Amniotic stem cell (primary cell): ENCODE results near the gene RAB23.
A peak's percentile ranks its signal among the peaks of the same experiment; 100 is the strongest.
"Not testable (repeated sequence)": the region's sequence is repeated elsewhere in the genome, so short reads cannot be mapped to it uniquely, and the experiment has no call there.

Experiments used
- DNase-seq: peaks from one replicate; lab custom pipeline; 2025; lab: John Stamatoyannopoulos, UW

Gene RAB23

GRCh38 chr6:57221936-57222742 lies at the start of gene RAB23:
RAB23 (minus strand) TSS chr6:57222307; CDS start chr6:57210380, 11,927 bp downstream.
- peak; percentile 43 for DNase-seq

- DNase-seq, result no peak
These were observed 46.2 kb upstream of the RAB23 start for GRCh38 chr6:57268294-57268640.

DNA sequence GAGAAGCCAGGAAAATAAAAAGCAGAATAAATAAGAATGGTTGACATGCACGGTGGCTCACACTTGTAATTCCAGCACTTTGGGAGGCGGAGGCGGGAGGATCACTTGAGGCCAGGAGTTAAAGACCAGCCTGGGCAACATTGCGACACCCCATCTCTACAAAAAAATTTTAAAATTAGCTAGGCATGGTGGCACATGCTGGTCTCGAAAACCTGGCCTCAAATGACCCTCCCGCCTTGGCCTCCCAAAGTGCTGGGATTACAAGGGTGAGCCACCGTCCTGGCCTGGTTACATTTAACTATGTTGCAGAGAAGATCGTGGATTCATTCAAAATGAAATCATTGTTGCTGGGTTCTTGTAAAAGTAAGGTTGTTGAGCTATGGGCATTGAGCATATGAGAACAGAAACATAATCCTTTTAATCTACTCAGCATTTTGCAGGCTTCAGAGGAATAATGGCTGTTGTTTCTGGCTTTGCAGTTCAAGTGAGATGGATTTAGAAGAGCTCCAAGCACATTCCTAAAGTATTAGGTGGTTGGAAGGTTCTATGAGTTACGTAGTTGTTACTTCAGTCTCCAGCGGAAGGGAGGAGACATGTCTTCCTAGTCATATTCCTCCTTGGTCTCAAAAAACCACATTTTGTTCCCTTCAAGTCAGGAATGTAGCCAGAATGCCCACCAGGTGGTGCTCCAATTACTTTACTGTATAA lies 45.6 kb upstream of the RAB23 start:
- DNase-seq, result peak; percentile 97

DNA sequence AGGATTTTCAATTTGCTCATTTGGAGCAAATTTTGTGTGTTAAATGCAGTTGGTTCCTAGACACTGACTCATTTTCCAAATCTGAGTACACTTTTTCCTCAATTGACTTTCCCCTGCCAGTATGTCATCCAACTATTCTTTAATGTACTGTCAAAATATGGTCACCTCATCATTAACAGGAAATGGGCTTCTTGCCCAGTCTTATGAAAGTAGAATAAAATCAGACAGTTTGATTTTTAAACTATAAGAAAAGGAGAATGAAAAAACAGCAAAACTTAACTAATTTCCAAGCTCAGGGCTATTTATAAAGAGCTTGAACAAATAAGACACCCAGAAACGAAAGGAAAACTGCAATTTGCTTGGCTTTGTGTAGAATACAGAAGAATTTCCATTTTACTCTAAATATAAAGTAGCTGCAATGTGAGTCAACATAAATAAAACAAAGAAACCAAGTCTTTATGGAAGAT lies 43.7 kb upstream of the RAB23 start:
- no peak for DNase-seq

DNA sequence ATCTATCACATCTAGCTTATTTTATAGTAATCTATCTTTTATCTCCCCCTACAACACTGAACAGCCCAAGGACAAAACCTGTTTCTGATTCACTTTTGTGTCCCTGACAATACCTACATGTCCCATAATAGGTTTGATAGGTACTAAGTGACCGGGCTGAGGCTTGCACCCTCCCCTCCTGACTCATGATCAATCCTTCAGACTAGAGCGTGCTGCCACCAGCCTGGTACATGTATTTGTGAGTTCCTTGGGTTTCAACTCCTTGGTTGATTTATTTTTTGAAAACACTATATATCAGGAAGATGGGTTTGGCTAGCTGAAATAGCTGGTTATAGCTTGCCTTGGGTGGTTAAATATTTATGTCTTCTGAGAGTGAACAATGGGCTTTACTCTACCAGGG lies 41.6 kb upstream of the RAB23 start:
- no peak for DNase-seq

- DNase-seq, result peak; percentile 56
These were observed 41.0 kb upstream of the RAB23 start for GRCh38 chr6:57262901-57263694.

- DNase-seq, result no peak
These were observed 40.4 kb upstream of the RAB23 start for GRCh38 chr6:57262488-57262887.

DNA sequence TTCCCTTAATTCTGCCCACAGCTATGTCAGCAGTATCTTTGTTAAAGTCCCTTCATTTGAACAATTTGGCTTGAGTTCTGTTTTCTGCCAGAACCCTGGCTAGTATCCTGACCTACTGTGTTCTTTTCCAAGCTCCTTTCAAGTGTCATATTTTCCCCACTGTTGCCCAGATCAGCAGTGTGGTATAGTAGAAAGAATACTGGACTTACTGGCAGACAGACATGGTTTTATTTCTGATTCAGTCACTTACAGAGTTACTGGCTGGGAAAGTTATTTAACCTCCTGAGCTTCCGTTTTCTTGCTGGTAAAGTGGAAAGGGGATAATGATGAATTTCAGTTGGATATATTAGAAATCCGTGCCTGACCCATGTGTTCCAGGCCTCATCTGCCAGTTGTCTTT lies 39.8 kb upstream of the RAB23 start:
- DNase-seq, result no peak

- DNase-seq, result no peak
These were observed 37.0 kb upstream of the RAB23 start for GRCh38 chr6:57259064-57259463.

- DNase-seq, result no peak
These were observed 35.9 kb upstream of the RAB23 start for GRCh38 chr6:57257911-57258541.

GRCh38 chr6:57256541-57256940 lies 34.4 kb upstream of the RAB23 start:
- no peak for DNase-seq

DNA sequence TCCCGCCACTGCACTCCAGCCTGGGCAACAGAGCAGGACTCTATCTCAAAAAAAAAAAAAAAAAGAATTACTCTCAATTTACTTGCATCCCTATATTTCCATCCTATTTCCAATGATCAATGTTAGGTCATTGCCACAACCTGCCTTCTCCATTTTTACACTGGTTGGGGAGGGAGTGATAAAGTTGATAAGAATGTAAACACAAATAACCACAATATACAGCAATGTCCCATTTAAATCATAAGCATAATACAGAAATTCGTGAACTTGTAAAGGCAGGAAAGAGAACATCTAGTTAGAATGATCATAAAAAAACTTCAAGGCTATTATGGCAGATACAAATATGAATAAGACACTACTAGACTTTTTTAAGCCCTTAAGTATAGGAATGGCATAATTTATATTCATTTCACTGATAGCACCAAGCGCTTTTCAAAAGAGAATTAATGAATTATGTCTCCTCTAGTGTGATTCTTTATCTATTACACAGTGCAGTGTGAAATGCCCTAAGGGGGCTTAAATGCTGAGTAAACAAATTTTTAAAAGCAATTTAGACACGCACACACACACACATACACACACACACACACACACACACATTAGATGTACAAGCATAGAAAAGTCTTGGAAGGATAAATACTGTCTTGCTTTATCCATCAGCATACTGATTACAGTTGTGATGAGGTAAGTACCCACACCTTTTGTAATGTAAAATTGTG lies 33.5 kb upstream of the RAB23 start:
- no peak for DNase-seq

- DNase-seq, result no peak
These were observed 32.1 kb upstream of the RAB23 start for GRCh38 chr6:57254055-57254717.

GRCh38 chr6:57252975-57253374 lies 30.9 kb upstream of the RAB23 start:
- DNase-seq, result no peak

DNA sequence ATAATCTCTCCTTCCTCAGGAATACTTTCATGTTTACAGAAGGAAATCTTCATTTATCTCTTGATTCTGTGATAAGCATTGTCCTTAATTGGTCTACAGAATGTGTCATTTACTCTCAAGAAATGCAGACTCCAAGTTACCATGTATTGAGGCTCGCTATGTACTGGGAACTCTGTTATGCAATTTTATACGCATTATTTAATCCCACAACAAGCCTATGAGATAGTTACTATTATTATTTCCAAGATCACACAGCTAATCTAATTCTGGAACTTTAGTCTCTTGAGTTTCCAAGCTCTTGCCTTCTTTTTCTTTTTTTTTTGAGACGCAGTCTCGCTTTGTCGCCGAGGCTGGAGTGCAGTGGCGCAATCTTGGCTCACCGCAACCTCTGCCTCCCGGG lies 30.0 kb upstream of the RAB23 start:
- DNase-seq, result no peak

- no peak for DNase-seq
These were observed 28.2 kb upstream of the RAB23 start for GRCh38 chr6:57250348-57250747.

DNA sequence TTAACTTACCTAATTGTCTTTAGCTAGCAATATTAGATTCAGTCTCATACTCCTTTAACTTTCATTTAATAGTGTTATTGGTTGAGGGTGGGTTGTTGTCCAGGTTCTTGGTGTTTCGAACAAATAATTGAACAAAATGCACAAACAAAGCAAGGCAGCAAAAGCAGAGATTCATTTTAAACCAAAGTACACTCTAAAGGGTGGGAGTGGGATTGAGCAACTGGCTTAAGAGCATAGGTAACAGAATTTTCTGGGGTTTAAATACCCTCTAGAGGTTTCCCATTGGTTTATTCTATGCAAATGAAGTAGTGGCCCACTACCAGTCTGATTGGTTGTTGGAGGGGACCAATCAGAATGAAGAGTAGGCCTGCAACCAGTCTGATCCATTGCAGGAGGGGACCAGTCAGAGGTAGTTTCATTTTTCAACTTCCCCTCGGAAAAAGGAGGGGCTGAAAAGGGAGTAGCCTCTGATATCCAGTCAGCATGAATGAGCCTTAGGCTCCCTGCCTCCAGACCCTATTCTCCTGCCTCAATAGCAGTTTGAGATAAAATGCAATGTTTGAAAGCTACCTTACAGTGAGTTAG lies 26.3 kb upstream of the RAB23 start:
- DNase-seq, result no peak

GRCh38 chr6:57247603-57248002 lies 25.5 kb upstream of the RAB23 start:
- DNase-seq, result no peak

DNA sequence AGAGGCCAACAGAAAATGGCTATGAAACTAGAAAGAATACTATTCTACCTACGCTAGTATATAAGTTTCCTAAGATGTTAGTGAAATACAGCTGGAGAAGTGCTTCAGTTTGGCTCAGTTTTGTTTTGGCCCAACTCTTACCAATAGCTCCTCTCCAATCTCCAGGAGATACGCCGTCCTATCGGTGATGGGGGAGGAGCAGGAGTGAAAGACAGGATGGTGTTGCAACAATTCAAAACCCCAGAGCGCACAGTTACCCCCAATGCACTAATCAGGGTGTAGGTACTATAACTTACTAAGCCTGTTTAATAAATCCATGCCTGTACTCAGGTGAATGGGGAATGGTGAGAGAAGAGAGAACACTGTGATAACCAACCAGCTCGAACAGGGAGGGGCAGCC lies 24.2 kb upstream of the RAB23 start:
- DNase-seq, result no peak

- DNase-seq, result no peak
These were observed 21.8 kb upstream of the RAB23 start for GRCh38 chr6:57243954-57244353.

GRCh38 chr6:57243526-57243925 lies 21.4 kb upstream of the RAB23 start:
- not testable (repeated sequence) for DNase-seq
